A673 (cell line): Measurements from ENCODE around the gene CCDC127. TPM values are rescaled to one million over a fixed set of nuclear protein-coding genes. Genes with fewer than 3 reads are reported as not detected.

Experiments used
- BruUV-seq: library from RNA; stranded (reverse); fragments of 400-500 nt; replicated peaks from 2 replicates; lab custom pipeline; 2021; lab: Mats Ljungman, UMichigan
- CTCF ChIA-PET: fragments of 300-600 bp; sonication (Branson Sonifier 250); formaldehyde crosslinking; loops from one replicate; lab custom pipeline; 2022; ENCODE audit warnings: antibody characterized with exemption; lab: Charles Lee
- POLR2A ChIA-PET: fragments of 300-600 bp; sonication (Branson Sonifier 250); formaldehyde crosslinking; loops from one replicate; lab custom pipeline; 2022; ENCODE audit warnings: antibody characterized with exemption; ENCODE audit not compliant: low non-redundant PET; lab: Charles Lee
- DNase-seq: peaks from one replicate; pipeline ENCODE4 v3.0.0-alpha.2; 2015; ENCODE audit warnings: low spot score
- H3K27ac ChIP-seq: fragments of 200-600 bp; sonication (generic); 2 replicates; pipeline ENCODE4 v1.5.1; 2016; ENCODE audit warnings: mixed run types, low read depth, mild to moderate bottlenecking, mixed read lengths, antibody characterized with exemption, low read length; ENCODE audit not compliant: poor library complexity, severe bottlenecking
- H3K27me3 ChIP-seq: fragments of 200-600 bp; sonication (generic); replicated peaks from 2 replicates; pipeline ENCODE4 v1.6.1; 2017; ENCODE audit warnings: mixed run types, low read depth, mild to moderate bottlenecking, mixed read lengths, antibody characterized with exemption, low read length; ENCODE audit not compliant: insufficient read depth, poor library complexity
- H3K36me3 ChIP-seq: fragments of 200-600 bp; sonication (generic); 2 replicates; pipeline ENCODE4 v1.6.1; 2016; ENCODE audit warnings: mixed run types, mild to moderate bottlenecking, mixed read lengths, antibody characterized with exemption, low read length; ENCODE audit not compliant: insufficient read depth, poor library complexity, severe bottlenecking
- H3K4me1 ChIP-seq: fragments of 200-600 bp; sonication (generic); 2 replicates; pipeline ENCODE4 v1.6.1; 2017; ENCODE audit warnings: mixed run types, mild to moderate bottlenecking, mixed read lengths, antibody characterized with exemption, low read length; ENCODE audit not compliant: insufficient read depth, poor library complexity, severe bottlenecking
- H3K4me3 ChIP-seq: fragments of 200-600 bp; sonication (generic); 2 replicates; pipeline ENCODE4 v1.5.1; 2016; ENCODE audit warnings: low read depth, mixed run types, mild to moderate bottlenecking, mixed read lengths, low read length; ENCODE audit not compliant: poor library complexity, severe bottlenecking
- H3K9me3 ChIP-seq: fragments of 200-600 bp; sonication (generic); 2 replicates; pipeline ENCODE4 v1.6.1; 2016; ENCODE audit warnings: mixed run types, low read depth, mild to moderate bottlenecking, mixed read lengths, antibody characterized with exemption, low read length; ENCODE audit not compliant: poor library complexity, severe bottlenecking
- CTCF ChIP-seq: fragments of 300-800, 200-600 bp; sonication (generic); conservative IDR thresholded peaks from 2 replicates; pipeline ENCODE4 v1.5.1; 2017; ENCODE audit warnings: low read depth, mild to moderate bottlenecking, antibody characterized with exemption, low read length, moderate library complexity, mixed read lengths
- EZH2 ChIP-seq: fragments of 200-600 bp; sonication (generic); IDR thresholded peaks from 2 replicates; pipeline ENCODE4 v1.6.1; 2017; ENCODE audit warnings: borderline replicate concordance, low read depth, mild to moderate bottlenecking, mixed read lengths, antibody characterized with exemption, low read length; ENCODE audit not compliant: poor library complexity, severe bottlenecking
- intact Hi-C: fragments of 100-400 bp; cut with micrococcal nuclease; formaldehyde crosslinking; loops from one replicate; pipeline ENCODE4 v1.10.0; 2022; ENCODE audit not compliant: unreplicated experiment
- total RNA-seq: library from RNA; stranded (reverse); gene quantifications from 2 replicates; pipeline ENCODE4 v1.2.3, GENCODE V29; 2021

The CCDC127 gene
- total RNA-seq, 1 experiment from 2014 or later: 8.8 TPM

- Histone ChIP-seq H3K36me3 (peaks cover 19% of the 10 kb centered on the region), H3K27ac (no peak overlapping the region), H3K4me1 (no peaks in the 10 kb centered on the region), H3K9me3 (no peaks in the 10 kb centered on the region), H3K27me3 (no peaks in the 10 kb centered on the region), H3K4me3 (no peak overlapping the region)
- ChIA-PET CTCF (no interaction called here), POLR2A (no interaction called here)
- intact Hi-C loops: no loop called here
- DNase-seq: no peak
- no TSS peak for BruUV-seq
- no peak for TF ChIP-seq CTCF
- no peak for TF ChIP-seq EZH2
These were observed 13.5 kb downstream of the CCDC127 start for GRCh38 chr5:204462-204861.

- H3K27ac ChIP-seq: no peak overlapping the region
- H3K4me1 ChIP-seq: no peaks in the 10 kb centered on the region
- intact Hi-C loops: no loop called here
- no TSS peak for BruUV-seq
- no peak overlapping the region for H3K4me3 ChIP-seq
- H3K36me3 ChIP-seq: peaks cover 19% of the 10 kb centered on the region
- no peak for TF ChIP-seq EZH2
- no peak for TF ChIP-seq CTCF
- ChIA-PET CTCF (no interaction called here), POLR2A (no interaction called here)
- DNase-seq: no peak
- H3K27me3 ChIP-seq: no peaks in the 10 kb centered on the region
- no peaks in the 10 kb centered on the region for H3K9me3 ChIP-seq
These were observed 14.0 kb downstream of the CCDC127 start for GRCh38 chr5:204001-204400.

GRCh38 chr5:203246-203930 is 14.6 kb downstream of the CCDC127 start:
- TF ChIP-seq CTCF: no peak
- TF ChIP-seq EZH2: no peak
- intact Hi-C loops: no loop called here
- Histone ChIP-seq H3K36me3 (peaks cover 19% of the 10 kb centered on the region), H3K4me1 (no peaks in the 10 kb centered on the region), H3K27ac (no peak overlapping the region), H3K27me3 (no peaks in the 10 kb centered on the region), H3K4me3 (no peak overlapping the region), H3K9me3 (no peaks in the 10 kb centered on the region)
- ChIA-PET CTCF (no interaction called here), POLR2A (no interaction called here)
- no TSS peak for BruUV-seq
- DNase-seq: no peak
